GM10266 (cell line): Measurements from ENCODE around the gene ADAMTS3.

Source experiments
- DNase-seq: peaks from one replicate; pipeline ENCODE4 v3.0.0; 2012; ENCODE audit errors: extremely low spot score
- TF ChIP-seq, protein P1 (sequence below): IDR thresholded peaks from 2 replicates; pipeline ENCODE4 v1.5.1; 2012; ENCODE audit warnings: mild to moderate bottlenecking, low read depth; ENCODE audit not compliant: control insufficient read depth, insufficient read depth; ENCODE audit errors: missing control alignments

ADAMTS3 gene

DNA sequence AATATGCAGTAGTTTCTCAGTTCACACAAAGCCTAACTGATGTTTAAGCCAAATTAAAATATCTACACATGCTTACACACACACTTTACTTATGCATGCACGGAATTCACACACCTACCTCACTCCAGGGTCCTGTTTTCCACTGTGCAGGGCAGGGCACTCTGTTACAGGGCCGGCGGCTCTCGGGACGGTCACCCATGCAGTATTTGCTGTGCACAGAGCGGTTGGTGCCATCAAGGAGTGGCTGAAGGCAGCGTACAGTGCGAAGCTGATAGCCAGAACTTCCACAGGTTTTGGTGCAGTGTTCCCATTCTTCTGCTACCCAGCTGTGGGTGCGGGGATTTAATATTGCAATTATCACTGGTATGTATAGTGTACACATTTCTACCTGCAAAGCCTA is 278.3 kb downstream of the ADAMTS3 start:
- DNase-seq, result no peak
- TF ChIP-seq, protein P1, sequence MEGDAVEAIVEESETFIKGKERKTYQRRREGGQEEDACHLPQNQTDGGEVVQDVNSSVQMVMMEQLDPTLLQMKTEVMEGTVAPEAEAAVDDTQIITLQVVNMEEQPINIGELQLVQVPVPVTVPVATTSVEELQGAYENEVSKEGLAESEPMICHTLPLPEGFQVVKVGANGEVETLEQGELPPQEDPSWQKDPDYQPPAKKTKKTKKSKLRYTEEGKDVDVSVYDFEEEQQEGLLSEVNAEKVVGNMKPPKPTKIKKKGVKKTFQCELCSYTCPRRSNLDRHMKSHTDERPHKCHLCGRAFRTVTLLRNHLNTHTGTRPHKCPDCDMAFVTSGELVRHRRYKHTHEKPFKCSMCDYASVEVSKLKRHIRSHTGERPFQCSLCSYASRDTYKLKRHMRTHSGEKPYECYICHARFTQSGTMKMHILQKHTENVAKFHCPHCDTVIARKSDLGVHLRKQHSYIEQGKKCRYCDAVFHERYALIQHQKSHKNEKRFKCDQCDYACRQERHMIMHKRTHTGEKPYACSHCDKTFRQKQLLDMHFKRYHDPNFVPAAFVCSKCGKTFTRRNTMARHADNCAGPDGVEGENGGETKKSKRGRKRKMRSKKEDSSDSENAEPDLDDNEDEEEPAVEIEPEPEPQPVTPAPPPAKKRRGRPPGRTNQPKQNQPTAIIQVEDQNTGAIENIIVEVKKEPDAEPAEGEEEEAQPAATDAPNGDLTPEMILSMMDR, result no peak

DNA sequence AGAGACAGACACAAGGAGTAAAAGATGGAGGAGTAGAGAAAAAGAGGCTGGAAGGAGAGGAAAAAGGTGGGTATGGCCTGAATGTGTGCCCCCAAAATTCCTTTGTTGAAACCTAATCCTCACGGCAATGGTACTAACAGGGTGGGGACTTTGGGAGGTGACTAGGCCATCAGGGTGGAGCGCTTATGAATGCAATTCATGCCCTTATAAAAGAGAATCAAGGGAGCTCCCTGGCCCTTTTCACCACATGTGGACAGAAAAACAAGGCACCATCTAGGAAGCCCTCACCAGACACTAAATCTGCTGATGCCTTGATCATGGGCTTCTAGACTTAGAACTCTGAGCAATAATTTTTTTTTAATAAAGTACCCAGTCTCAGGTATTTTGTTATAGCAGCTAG is 282.1 kb downstream of the ADAMTS3 start:
- TF ChIP-seq, protein P1, result no peak
- DNase-seq, result no peak

DNA sequence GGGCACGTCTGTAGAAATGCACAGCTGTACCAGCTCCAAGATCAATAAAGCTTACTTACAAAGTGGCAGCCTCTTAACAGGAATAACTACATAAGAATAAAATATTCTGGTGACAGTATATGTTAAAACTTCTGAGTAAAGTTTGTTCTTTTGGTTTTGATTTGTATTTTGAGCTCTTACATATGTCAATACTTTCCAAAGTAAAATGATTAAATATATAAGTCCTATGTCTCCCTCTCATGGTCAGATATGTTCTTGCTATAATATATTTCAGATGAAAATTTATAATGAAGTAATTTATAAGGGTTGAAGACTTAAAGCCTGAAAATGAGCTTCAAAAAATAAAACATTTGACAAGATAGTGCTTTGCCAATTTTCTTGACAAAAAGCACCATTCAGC is 282.8 kb downstream of the ADAMTS3 start:
- TF ChIP-seq, protein P1, result no peak
- DNase-seq, result no peak

DNA sequence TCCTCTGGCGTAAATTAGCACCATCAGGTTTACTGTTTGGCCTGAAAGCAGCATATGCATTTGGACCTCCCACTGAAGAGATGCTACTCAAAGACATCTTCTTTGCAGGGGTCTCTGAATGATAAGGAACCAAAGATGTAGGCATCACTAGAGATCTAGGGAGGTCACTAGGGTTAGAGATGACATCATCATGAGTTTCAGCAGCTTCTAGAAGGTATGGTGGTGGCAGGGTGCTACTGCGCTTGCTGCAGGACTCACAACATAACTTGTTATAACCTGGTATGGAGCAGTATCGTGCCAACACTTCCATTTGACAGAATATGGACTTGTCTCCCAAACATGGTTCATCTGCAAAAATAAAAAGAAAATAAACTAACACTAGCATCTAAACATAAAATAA is 285.7 kb downstream of the ADAMTS3 start:
- TF ChIP-seq, protein P1, result no peak
- no peak for DNase-seq

DNA sequence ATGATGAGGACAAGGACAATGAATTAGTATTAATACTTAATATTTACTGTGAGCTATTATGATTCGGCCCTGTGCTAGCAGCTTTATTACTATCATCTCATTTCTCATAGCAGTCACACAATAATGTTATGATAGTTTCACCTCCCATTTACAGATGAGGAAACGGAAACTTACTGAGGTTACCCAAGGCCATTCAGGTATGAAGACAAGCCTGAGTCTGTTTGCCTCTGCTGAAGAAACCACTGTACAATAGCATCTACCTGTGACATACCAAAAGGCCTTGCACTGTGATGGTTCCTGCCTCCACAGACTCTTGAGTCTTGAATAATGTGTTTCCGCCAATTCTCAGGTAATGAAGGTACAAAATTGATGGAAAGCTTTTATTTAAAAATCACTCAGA is 288.8 kb downstream of the ADAMTS3 start:
- DNase-seq, result no peak
- TF ChIP-seq, protein P1, result no peak

DNA sequence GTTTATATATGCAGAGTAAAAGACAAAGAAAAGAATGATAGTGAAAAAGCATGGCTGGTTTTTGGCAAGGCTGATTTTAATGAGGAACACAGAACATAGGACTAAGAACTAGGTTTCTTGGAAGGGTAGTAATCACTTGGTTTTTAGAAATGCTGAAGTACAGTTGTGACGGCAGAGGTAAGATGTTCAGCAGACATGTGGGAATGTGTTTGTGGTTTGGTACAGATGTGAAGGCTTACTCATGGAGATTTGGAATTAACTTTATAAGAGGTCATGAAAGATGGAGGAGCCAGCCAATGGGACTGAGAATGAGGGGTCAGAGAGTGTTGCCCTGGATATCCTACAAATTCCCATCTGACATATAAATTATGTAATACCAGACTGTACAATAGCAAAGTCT is 293.6 kb downstream of the ADAMTS3 start:
- TF ChIP-seq, protein P1, result no peak
- no peak for DNase-seq

DNA sequence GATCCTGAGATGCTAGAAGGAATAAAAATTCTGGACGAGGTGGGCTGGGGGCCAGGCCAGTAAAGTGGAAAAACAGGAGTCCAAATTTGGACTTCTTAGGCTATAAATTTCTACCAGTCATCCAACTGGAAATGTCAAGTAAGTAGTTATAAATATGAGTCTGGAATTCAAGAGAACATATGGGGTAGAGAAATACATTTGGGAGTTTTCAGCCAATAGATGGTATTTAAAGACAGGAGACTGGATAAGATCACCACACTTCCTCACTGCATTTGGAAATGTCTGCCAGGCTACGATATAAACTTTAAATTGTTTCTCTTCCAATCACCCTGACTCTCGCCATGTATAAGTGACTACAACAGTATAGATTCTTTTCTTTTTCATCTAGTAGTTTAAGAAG is 294.8 kb downstream of the ADAMTS3 start:
- TF ChIP-seq, protein P1, result no peak
- DNase-seq, result no peak
